MCF 10A (cell line): ENCODE results near the gene ODAD4. TPM values are rescaled to one million over a fixed set of nuclear protein-coding genes. Genes with fewer than 3 reads are reported as not detected.

ENCODE experiments used
- BruUV-seq: library from RNA; stranded (reverse); fragments of 400-500 nt; replicated peaks from 2 replicates; lab custom pipeline; 2021; lab: Mats Ljungman, UMichigan
- CTCF ChIA-PET: fragments of 300-600 bp; sonication (Branson Sonifier 250); formaldehyde crosslinking; extraction: SDS; loops from one replicate; lab custom pipeline; 2021; ENCODE audit warnings: antibody characterized with exemption, inconsistent platforms; lab: Yijun Ruan, JAX
- POLR2A ChIA-PET: fragments of 300-600, 350-650 bp; sonication (Branson Sonifier 250); formaldehyde crosslinking; extraction: SDS; loops from one replicate; lab custom pipeline; 2020; ENCODE audit warnings: antibody characterized with exemption, inconsistent platforms; lab: Yijun Ruan, JAX
- DNase-seq: peaks from one replicate; pipeline ENCODE4 v3.0.0-alpha.2; 2018; ENCODE audit not compliant: unreplicated experiment
- H3K27ac Mint-ChIP-seq: one replicate; pipeline ENCODE4 v1.8.0; 2022; ENCODE audit warnings: mild to moderate bottlenecking, low read depth, mixed read lengths; ENCODE audit not compliant: unreplicated experiment
- H3K27me3 Mint-ChIP-seq: one replicate; pipeline ENCODE4 v1.8.0; 2022; ENCODE audit warnings: mixed read lengths; ENCODE audit not compliant: insufficient read depth, unreplicated experiment
- H3K36me3 Mint-ChIP-seq: one replicate; pipeline ENCODE4 v1.8.0; 2022; ENCODE audit warnings: mild to moderate bottlenecking, moderate library complexity, mixed read lengths; ENCODE audit not compliant: insufficient read depth, unreplicated experiment
- H3K4me1 Mint-ChIP-seq: one replicate; pipeline ENCODE4 v1.8.0; 2022; ENCODE audit warnings: mixed read lengths; ENCODE audit not compliant: insufficient read depth, unreplicated experiment
- H3K4me3 Mint-ChIP-seq: one replicate; pipeline ENCODE4 v1.8.0; 2022; ENCODE audit warnings: mild to moderate bottlenecking, moderate library complexity, mixed read lengths; ENCODE audit not compliant: unreplicated experiment
- H3K9me3 Mint-ChIP-seq: one replicate; pipeline ENCODE4 v1.8.0; 2022; ENCODE audit warnings: mixed read lengths; ENCODE audit not compliant: unreplicated experiment
- CTCF ChIP-seq: fragments of 200-600 bp; IDR thresholded peaks from one replicate; pipeline ENCODE4 v1.8.0; 2022; ENCODE audit warnings: antibody characterized with exemption, mild to moderate bottlenecking; ENCODE audit not compliant: unreplicated experiment
- intact Hi-C: fragments of 100-400 bp; cut with micrococcal nuclease; formaldehyde crosslinking; loops from 2 replicates; pipeline ENCODE4 v1.14.1; 2022
- total RNA-seq: library from RNA; stranded (reverse); gene quantifications from 2 replicates; pipeline ENCODE4 v1.2.3, GENCODE V29; 2022

ODAD4 gene
- total RNA-seq, 1 experiment from 2014 or later: 0.96 TPM

GRCh38 chr17:42000413-42001133, 70.2 kb downstream of the ODAD4 start:
- Mint-ChIP-seq H3K4me1 (peaks cover 13% of the 10 kb centered on the region), H3K36me3 (peaks cover 83% of the 10 kb centered on the region), H3K27ac (no peak overlapping the region), H3K9me3 (no peaks in the 10 kb centered on the region), H3K27me3 (no peaks in the 10 kb centered on the region), H3K4me3 (no peak overlapping the region)
- POLR2A ChIA-PET: interaction anchor here (1.0 kb wide), 1 partner anchor 8 kb away, joined by 4 read pairs; no protein-coding TSS in a partner anchor
- no peak for DNase-seq
- intact Hi-C loops: no loop called here
- no TSS peak for BruUV-seq
- CTCF ChIA-PET: interaction anchor here (0.7 kb wide), 1 partner anchor 37 kb away, joined by 3 read pairs; no protein-coding TSS in a partner anchor
- no peak for TF ChIP-seq CTCF

GRCh38 chr17:42001729-42002128, 71.3 kb downstream of the ODAD4 start:
- Mint-ChIP-seq H3K27me3 (no peaks in the 10 kb centered on the region), H3K4me3 (no peak overlapping the region), H3K36me3 (peaks cover 80% of the 10 kb centered on the region), H3K9me3 (no peaks in the 10 kb centered on the region), H3K4me1 (peaks cover 13% of the 10 kb centered on the region), H3K27ac (no peak overlapping the region)
- no peak for DNase-seq
- no TSS peak for BruUV-seq
- intact Hi-C loops: no loop called here
- ChIA-PET CTCF (interaction anchor here (0.7 to 2.1 kb wide), 3 partner anchors 14 to 24 kb away, joined by 3 to 7 read pairs (median 3); partner anchors contain the start of gene NKIRAS2), POLR2A (interaction anchor here (0.9 to 1.1 kb wide), 3 partner anchors 16 to 312 kb away, joined by 3 read pairs; no protein-coding TSS in a partner anchor)
- TF ChIP-seq CTCF: no peak

GRCh38 chr17:42002175-42002791, 71.9 kb downstream of the ODAD4 start:
- POLR2A ChIA-PET: interaction anchor here (0.9 to 4.4 kb wide), 5 partner anchors 14 to 313 kb away, joined by 3 to 32 read pairs (median 3); partner anchors contain the start of gene DNAJC7
- no peak for DNase-seq
- Mint-ChIP-seq H3K9me3 (no peaks in the 10 kb centered on the region), H3K27me3 (no peaks in the 10 kb centered on the region), H3K4me1 (peaks cover 17% of the 10 kb centered on the region), H3K4me3 (no peak overlapping the region), H3K36me3 (peaks cover 78% of the 10 kb centered on the region), H3K27ac (no peak overlapping the region)
- no peak for TF ChIP-seq CTCF
- BruUV-seq: no TSS peak
- CTCF ChIA-PET: interaction anchor here (0.6 to 2.1 kb wide), 4 partner anchors 14 to 342 kb away, joined by 3 to 7 read pairs (median 3); partner anchors contain the start of gene NKIRAS2
- intact Hi-C loops: no loop called here

- CTCF ChIA-PET: interaction anchor here (0.6 to 2.1 kb wide), 3 partner anchors 17 to 114 kb away, joined by 3 to 7 read pairs (median 3); partner anchors contain the start of gene NKIRAS2
- POLR2A ChIA-PET: interaction anchor here (0.9 to 4.4 kb wide), 3 partner anchors 14 to 36 kb away, joined by 3 to 32 read pairs (median 4); partner anchors contain the start of genes CNP and DNAJC7
- intact Hi-C loops: no loop called here
Measured at GRCh38 chr17:42002792-42003301, 72.4 kb downstream of the ODAD4 start.

More at GRCh38 chr17:42002792-42003301, 72.4 kb downstream of the ODAD4 start:
- H3K4me3 Mint-ChIP-seq: no peak overlapping the region
- no TSS peak for BruUV-seq
- peaks cover 17% of the 10 kb centered on the region for H3K4me1 Mint-ChIP-seq
- peaks cover 75% of the 10 kb centered on the region for H3K36me3 Mint-ChIP-seq
- H3K27me3 Mint-ChIP-seq: no peaks in the 10 kb centered on the region
- no peak for TF ChIP-seq CTCF
- H3K27ac Mint-ChIP-seq: no peak overlapping the region
- no peak for DNase-seq
- H3K9me3 Mint-ChIP-seq: no peaks in the 10 kb centered on the region
